OCI-LY3 (cell line): ENCODE measurements around the gene DOK3.
A peak's percentile ranks its signal among the peaks of the same experiment; 100 is the strongest.

Source experiments
- H2AFZ ChIP-seq: fragments of 200-600, 300-600 bp; shearing (Covaris generic); 2 replicates; pipeline ENCODE4 v1.6.0; 2014; ENCODE audit warnings: antibody characterized with exemption, low read depth, low read length
- H3K27ac ChIP-seq: fragments of 200-600, 300-600 bp; sonication (generic); 2 replicates; pipeline ENCODE4 v1.5.1; 2014; ENCODE audit warnings: mild to moderate bottlenecking, low read length, moderate library complexity, mixed read lengths
- H3K27me3 ChIP-seq: fragments of 200-600, 300-600 bp; sonication (generic); 2 replicates; pipeline ENCODE4 v1.6.1; 2014; ENCODE audit warnings: low read depth, low read length, mixed read lengths
- H3K36me3 ChIP-seq: fragments of 200-600, 300-600 bp; sonication (generic); replicated peaks from 2 replicates; pipeline ENCODE3; 2014; ENCODE audit warnings: low read depth, low read length, mixed read lengths
- H3K4me1 ChIP-seq: fragments of 300-600, 200-600 bp; sonication (generic); 2 replicates; pipeline ENCODE4 v1.6.1; 2014; ENCODE audit warnings: low read length, mixed read lengths
- H3K4me2 ChIP-seq: fragments of 200-600, 300-600 bp; sonication (generic); 2 replicates; pipeline ENCODE4 v1.6.1; 2014; ENCODE audit warnings: low read length, mixed read lengths
- H3K4me3 ChIP-seq: fragments of 300-600, 200-600 bp; sonication (generic); 2 replicates; pipeline ENCODE4 v1.5.1; 2014; ENCODE audit warnings: antibody characterized with exemption, mild to moderate bottlenecking, low read length, moderate library complexity
- H3K79me2 ChIP-seq: fragments of 300-600, 200-600 bp; shearing (Covaris generic); 2 replicates; pipeline ENCODE4 v1.6.1; 2014; ENCODE audit warnings: mild to moderate bottlenecking, low read length, mixed read lengths
- H3K9ac ChIP-seq: fragments of 300-600, 200-600 bp; shearing (Covaris generic); 2 replicates; pipeline ENCODE4 v1.6.0; 2014; ENCODE audit warnings: mild to moderate bottlenecking, low read length, moderate library complexity
- H3K9me3 ChIP-seq: fragments of 200-600, 300-600 bp; shearing (Covaris generic); 2 replicates; pipeline ENCODE4 v1.6.1; 2014; ENCODE audit warnings: low read length, mixed read lengths; ENCODE audit not compliant: insufficient read depth
- H4K20me1 ChIP-seq: fragments of 200-600, 300-600 bp; sonication (generic); 2 replicates; pipeline ENCODE4 v1.6.1; 2016; ENCODE audit warnings: low read length, mixed read lengths; ENCODE audit not compliant: insufficient read depth
- EZH2phosphoT487 ChIP-seq: fragments of 200-600 bp; shearing (Covaris generic); IDR thresholded peaks from 2 replicates; pipeline ENCODE4 v1.6.1; 2018; ENCODE audit warnings: antibody characterized with exemption, mixed run types, low read depth
- TF ChIP-seq, protein P1 (sequence below): fragments of 200-600, 300-600 bp; sonication (generic); IDR thresholded peaks from 2 replicates; pipeline ENCODE4 v1.5.1; 2014; ENCODE audit warnings: antibody characterized with exemption, low read length, low read depth

Gene DOK3

DNA sequence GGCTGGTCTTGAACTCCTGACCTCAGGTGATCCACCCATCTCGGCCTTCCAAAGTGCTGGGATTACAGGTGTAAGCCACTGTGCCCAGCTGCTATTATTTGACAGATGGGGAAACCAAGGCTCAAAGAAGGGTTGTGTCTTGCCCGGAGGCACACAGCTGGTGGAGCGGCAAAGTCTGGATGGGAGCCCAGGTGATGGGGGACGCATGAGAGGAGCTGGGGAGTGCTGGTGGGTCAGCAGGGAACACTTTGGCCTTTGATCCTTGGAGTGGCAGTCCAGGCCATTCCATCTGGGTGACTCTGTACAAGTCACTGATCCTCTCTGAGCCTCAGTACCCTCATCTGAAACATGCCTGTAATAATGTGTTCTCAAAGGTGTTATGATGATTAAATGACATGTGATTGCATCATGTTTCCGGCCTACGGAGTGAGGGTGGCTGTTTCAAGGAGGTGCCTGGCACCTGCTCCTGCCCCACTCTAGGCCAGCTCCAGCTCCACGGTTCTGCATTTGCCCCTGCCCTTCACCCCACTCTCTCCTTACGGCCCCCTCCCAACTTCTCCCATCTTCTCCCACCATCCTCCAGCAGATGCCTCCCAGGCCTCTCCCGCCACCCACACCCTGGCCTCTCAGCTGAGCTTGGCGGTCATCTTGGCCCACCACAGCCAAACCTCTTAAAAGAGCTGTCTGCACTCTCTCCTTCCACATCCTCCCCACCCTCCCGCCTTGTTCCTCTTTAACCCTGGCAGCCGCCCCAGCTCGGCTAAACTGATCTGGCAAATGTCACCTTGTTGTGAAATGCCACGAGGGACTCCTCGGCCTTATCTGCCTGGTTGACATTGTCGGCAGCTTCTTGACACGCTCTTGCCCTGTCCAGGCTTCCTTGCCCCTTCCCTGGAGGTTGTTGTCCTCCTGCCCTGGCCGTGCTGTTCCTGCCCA, 30.6 kb downstream of the DOK3 start:
- H3K9me3 ChIP-seq, result no peaks in the 10 kb centered on the region
- peaks cover 3% of the 10 kb centered on the region; the same call in 1 of the 2 replicates for H3K27me3 ChIP-seq
- H3K4me2 ChIP-seq, result peak overlapping the region; percentile 48
- TF ChIP-seq, protein P1, sequence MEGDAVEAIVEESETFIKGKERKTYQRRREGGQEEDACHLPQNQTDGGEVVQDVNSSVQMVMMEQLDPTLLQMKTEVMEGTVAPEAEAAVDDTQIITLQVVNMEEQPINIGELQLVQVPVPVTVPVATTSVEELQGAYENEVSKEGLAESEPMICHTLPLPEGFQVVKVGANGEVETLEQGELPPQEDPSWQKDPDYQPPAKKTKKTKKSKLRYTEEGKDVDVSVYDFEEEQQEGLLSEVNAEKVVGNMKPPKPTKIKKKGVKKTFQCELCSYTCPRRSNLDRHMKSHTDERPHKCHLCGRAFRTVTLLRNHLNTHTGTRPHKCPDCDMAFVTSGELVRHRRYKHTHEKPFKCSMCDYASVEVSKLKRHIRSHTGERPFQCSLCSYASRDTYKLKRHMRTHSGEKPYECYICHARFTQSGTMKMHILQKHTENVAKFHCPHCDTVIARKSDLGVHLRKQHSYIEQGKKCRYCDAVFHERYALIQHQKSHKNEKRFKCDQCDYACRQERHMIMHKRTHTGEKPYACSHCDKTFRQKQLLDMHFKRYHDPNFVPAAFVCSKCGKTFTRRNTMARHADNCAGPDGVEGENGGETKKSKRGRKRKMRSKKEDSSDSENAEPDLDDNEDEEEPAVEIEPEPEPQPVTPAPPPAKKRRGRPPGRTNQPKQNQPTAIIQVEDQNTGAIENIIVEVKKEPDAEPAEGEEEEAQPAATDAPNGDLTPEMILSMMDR, result no peak
- no peak for TF ChIP-seq EZH2phosphoT487
- peak overlapping the region; percentile 2; the same call in 1 of the 2 replicates for H3K9ac ChIP-seq
- H3K27ac ChIP-seq, result peak overlapping the region; percentile 2; the same call in 1 of the 2 replicates
- peaks cover 20% of the 10 kb centered on the region for H3K4me1 ChIP-seq
- no peaks in the 10 kb centered on the region for H3K79me2 ChIP-seq
- H4K20me1 ChIP-seq, result no peaks in the 10 kb centered on the region
- H3K4me3 ChIP-seq, result no peak overlapping the region
- H2AFZ ChIP-seq, result peak overlapping the region; percentile 16; the same call in 1 of the 2 replicates
- H3K36me3 ChIP-seq, result no peaks in the 10 kb centered on the region

DNA sequence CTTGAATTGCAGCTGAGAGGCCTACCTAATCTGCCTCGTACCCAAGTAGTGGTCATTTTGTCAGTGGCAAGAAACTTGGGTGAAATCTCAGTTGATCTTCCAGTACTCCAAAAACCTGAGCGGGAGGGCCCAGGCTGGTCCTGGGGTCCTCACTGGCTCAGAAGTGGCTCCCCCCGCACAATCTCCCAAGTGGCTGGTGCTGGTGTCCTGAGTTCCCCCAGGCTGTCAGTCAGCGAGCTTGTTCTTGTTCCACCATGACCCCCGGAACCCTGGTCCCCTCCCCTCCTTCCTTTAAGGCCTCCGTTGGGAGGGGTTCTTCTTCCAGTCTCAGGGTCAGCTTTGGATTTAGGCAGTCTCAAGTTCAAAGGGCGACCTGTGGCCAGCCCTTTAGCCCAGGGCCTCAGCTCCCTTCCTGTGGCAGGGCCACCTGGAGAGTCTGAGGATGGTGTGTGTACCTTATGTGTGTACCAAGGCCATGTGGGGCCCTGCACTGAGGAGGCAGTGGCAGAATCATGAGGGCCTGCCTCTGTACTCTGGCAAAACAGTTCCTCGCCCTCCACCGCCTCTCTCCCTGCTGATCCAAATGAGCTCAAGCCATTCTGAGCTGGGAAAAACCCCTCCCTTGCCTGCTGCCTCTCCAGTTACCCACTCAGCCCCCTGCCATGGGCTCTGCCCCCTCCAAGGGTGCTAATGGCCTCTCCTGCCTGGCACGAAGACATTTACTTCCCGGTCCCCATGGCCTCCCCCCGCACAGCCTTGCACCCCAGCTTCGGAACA, 31.7 kb downstream of the DOK3 start:
- Histone ChIP-seq H3K9ac (no peak overlapping the region), H4K20me1 (no peaks in the 10 kb centered on the region), H3K79me2 (no peaks in the 10 kb centered on the region), H3K4me1 (peaks cover 21% of the 10 kb centered on the region), H3K27ac (no peak overlapping the region), H3K4me3 (no peak overlapping the region), H3K4me2 (no peak overlapping the region), H3K9me3 (no peaks in the 10 kb centered on the region), H2AFZ (no peak overlapping the region), H3K36me3 (no peaks in the 10 kb centered on the region), H3K27me3 (peaks cover 4% of the 10 kb centered on the region; the same call in 1 of the 2 replicates)
- TF ChIP-seq EZH2phosphoT487, result no peak
- TF ChIP-seq, protein P1, result no peak

DNA sequence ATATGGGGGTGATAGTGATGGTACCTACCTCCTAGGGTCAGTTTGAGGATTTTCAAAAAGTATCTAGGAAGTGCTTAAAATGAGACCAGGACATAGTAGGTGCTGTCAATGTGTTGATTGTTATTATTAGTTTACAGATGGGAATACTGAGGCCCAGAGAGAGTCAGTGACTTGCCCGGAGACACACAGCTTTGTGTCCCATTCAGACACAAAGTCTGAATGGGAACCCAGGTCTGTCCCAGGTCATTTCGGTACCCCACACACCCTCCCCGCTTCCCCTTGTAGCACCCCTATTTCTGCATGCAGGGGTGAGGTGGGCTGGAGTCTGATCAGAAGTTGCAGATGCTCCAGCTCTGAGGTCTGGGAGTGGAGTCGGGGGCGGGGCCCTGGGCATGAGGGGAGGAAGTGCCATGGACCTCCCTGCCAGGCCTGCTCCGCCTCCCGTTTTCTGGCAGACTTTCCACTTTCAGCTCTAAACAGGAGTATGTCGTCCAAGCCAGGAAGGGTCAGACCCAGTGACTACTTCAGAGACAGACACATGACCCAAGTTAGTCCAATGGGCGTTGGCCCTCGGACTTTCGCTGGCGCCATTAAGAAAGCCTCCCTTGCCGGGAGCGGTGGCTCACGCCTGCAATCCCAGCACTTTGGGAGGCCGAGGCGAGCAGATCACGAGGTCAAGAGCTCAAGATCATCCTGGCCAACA, 32.9 kb downstream of the DOK3 start:
- Histone ChIP-seq H3K4me1 (peaks cover 28% of the 10 kb centered on the region), H2AFZ (no peak overlapping the region), H3K4me2 (no peak overlapping the region), H3K27ac (no peak overlapping the region), H3K27me3 (peaks cover 4% of the 10 kb centered on the region; the same call in 1 of the 2 replicates), H3K9ac (no peak overlapping the region), H3K36me3 (no peaks in the 10 kb centered on the region), H3K4me3 (no peak overlapping the region), H4K20me1 (0 out of 2 replicates have a peak, but pooled peaks cover 5% of the 10 kb centered on the region), H3K79me2 (peaks cover 12% of the 10 kb centered on the region), H3K9me3 (no peaks in the 10 kb centered on the region)
- TF ChIP-seq EZH2phosphoT487, result no peak
- TF ChIP-seq, protein P1, result no peak
